GM12878 (cell line): Measurements from ENCODE around the gene SPATA2. TPM values are rescaled to one million over a fixed set of nuclear protein-coding genes. Genes with fewer than 3 reads are reported as not detected.

Source experiments
- ATAC-seq: fragments of 200-7000 bp; cut with Tn5 transposase; 3 replicates; pipeline ENCODE4 v1.9.1; 2020; ENCODE audit warnings: mild to moderate bottlenecking, moderate library complexity
- BruUV-seq: library from RNA; stranded (reverse); fragments of 400-500 nt; replicated peaks from 2 replicates; lab custom pipeline; 2021; lab: Mats Ljungman, UMichigan
- CTCF ChIA-PET: fragments of 300-600 bp; sonication (Branson Sonifier 250); formaldehyde crosslinking; extraction: SDS; loops from one replicate; lab custom pipeline; 2021; ENCODE audit warnings: inconsistent platforms; lab: Yijun Ruan, JAX
- POLR2A ChIA-PET: fragments of 350-600 bp; formaldehyde crosslinking; extraction: SDS; loops from one replicate; lab custom pipeline; 2021; ENCODE audit warnings: inconsistent platforms; lab: Charles Lee
- RAD21 ChIA-PET: fragments of 300-600 bp; sonication (Branson Sonifier 250); formaldehyde crosslinking; loops from one replicate; lab custom pipeline; 2023; ENCODE audit warnings: antibody characterized with exemption; ENCODE audit not compliant: unreplicated experiment; lab: Charles Lee
- SMC1A ChIA-PET: fragments of 300-600 bp; sonication (Branson Sonifier 250); formaldehyde crosslinking; loops from one replicate; lab custom pipeline; 2023; ENCODE audit not compliant: unreplicated experiment, uncharacterized antibody; lab: Charles Lee
- DNase-seq: peaks from one replicate; pipeline ENCODE4 v3.0.0-alpha.2; 2011; ENCODE audit warnings: low read depth, low spot score
- FAIRE-seq: peaks from 3 replicates; lab custom pipeline; 2011; peaks lifted over from hg19 to GRCh38; lab: Jason Lieb, UNC
- H2AFZ ChIP-seq: 2 replicates; pipeline ENCODE4 v1.6.0; 2011; ENCODE audit warnings: low read depth, low read length, control low read depth; ENCODE audit not compliant: control insufficient read depth
- H3K27ac ChIP-seq: 2 replicates; pipeline ENCODE4 v1.5.1; 2011; ENCODE audit warnings: control low read depth; ENCODE audit not compliant: control insufficient read depth, insufficient read depth
- H3K27me3 ChIP-seq, 2 experiments: replicated peaks in 1 of 2; 2 replicates each; pipeline versions ENCODE4 v1.6.0 to v1.6.1; 2011; ENCODE audit warnings: low read length in 1 of 2; ENCODE audit not compliant: control insufficient read depth in 2 of 2, insufficient read depth in 2 of 2
- H3K36me3 ChIP-seq, 2 experiments: 2 replicates each; pipeline ENCODE4 v1.5.1; 2011; ENCODE audit warnings: low read length in 1 of 2; ENCODE audit not compliant: control insufficient read depth in 2 of 2, insufficient read depth in 2 of 2
- H3K4me1 ChIP-seq: 2 replicates; pipeline ENCODE4 v1.6.1; 2011; ENCODE audit warnings: mild to moderate bottlenecking, low read length, moderate library complexity, mixed read lengths; ENCODE audit not compliant: control insufficient read depth, insufficient read depth
- H3K4me2 ChIP-seq: 2 replicates; pipeline ENCODE4 v1.6.0; 2011; ENCODE audit warnings: control low read depth; ENCODE audit not compliant: control insufficient read depth, insufficient read depth
- H3K4me3 ChIP-seq: fragments of 200-600 bp; sonication (generic); 2 replicates; pipeline ENCODE4 v1.5.1; 2016
- H3K79me2 ChIP-seq: 2 replicates; pipeline ENCODE4 v1.6.0; 2011; ENCODE audit warnings: low read length; ENCODE audit not compliant: control insufficient read depth, insufficient read depth
- H3K9ac ChIP-seq: 2 replicates; pipeline ENCODE4 v1.8.0; 2011; ENCODE audit warnings: low read length, control low read depth, mixed read lengths; ENCODE audit not compliant: control insufficient read depth, insufficient read depth
- H3K9me3 ChIP-seq: replicated peaks from 3 replicates; pipeline ENCODE4 v1.5.1; 2011; ENCODE audit warnings: mild to moderate bottlenecking, low read length; ENCODE audit not compliant: control insufficient read depth, insufficient read depth
- H4K20me1 ChIP-seq: 2 replicates; pipeline ENCODE4 v1.6.0; 2011; ENCODE audit not compliant: control insufficient read depth, insufficient read depth
- BHLHE40 ChIP-seq, 2 experiments: fragments of 450-650 bp in 1 of 2; IDR thresholded peaks; 2 replicates each; pipeline ENCODE4 v1.6.1; 2011 to 2017; ENCODE audit warnings: low read depth in 2 of 2, borderline replicate concordance in 1 of 2, improper control_type of control experiment in 1 of 2, low read length in 1 of 2, mild to moderate bottlenecking in 1 of 2
- CBFB ChIP-seq: IDR thresholded peaks from 2 replicates; pipeline ENCODE4 v1.6.1; 2016; ENCODE audit warnings: antibody characterized with exemption, low read depth
- HCFC1 ChIP-seq: fragments of 150-350 bp; IDR thresholded peaks from 2 replicates; pipeline ENCODE4 v1.6.1; 2014; ENCODE audit warnings: low read length
- HDAC2 ChIP-seq: fragments of 200-600 bp; sonication (generic); IDR thresholded peaks from 2 replicates; pipeline ENCODE4 v1.6.1; 2017
- KDM1A ChIP-seq: fragments of 200-600 bp; sonication (generic); IDR thresholded peaks from 2 replicates; pipeline ENCODE4 v1.6.1; 2016; ENCODE audit warnings: borderline replicate concordance
- MYB ChIP-seq: fragments of 150-350 bp; IDR thresholded peaks from 2 replicates; pipeline ENCODE4 v1.6.1; 2014; ENCODE audit warnings: mild to moderate bottlenecking, low read depth, low read length, borderline replicate concordance
- NFYA ChIP-seq: IDR thresholded peaks from 2 replicates; pipeline ENCODE4 v1.6.1; 2011; ENCODE audit warnings: low read depth, mild to moderate bottlenecking, low read length, improper control_type of control experiment, borderline replicate concordance
- RCOR1 ChIP-seq: conservative IDR thresholded peaks from 2 replicates; pipeline ENCODE4 v1.6.1; 2012; ENCODE audit warnings: low read depth, low read length, improper control_type of control experiment
- SIN3A ChIP-seq: IDR thresholded peaks from 2 replicates; pipeline ENCODE4 v1.6.1; 2012; ENCODE audit warnings: low read depth, low read length, improper control_type of control experiment
- ZBTB33 ChIP-seq: fragments of 450-650 bp; IDR thresholded peaks from 2 replicates; pipeline ENCODE4 v1.6.1; 2017; ENCODE audit warnings: mild to moderate bottlenecking
- WGBS: methylation state at CpG from one replicate; pipeline ENCODE4 v1.1.6; 2016; ENCODE audit warnings: low lambda C conversion rate; ENCODE audit not compliant: insufficient replicate concordance, insufficient coverage; ENCODE audit errors: missing lambda C conversion rate; 5-methylcytosine and 5-hydroxymethylcytosine counted together
- in situ Hi-C: fragments of 300-500 bp; cut with MboI; formaldehyde crosslinking; loops from 9 replicates; pipeline ENCODE4 v1.14.3; 2018; ENCODE audit warnings: mixed read lengths
- intact Hi-C: fragments of 100-400 bp; cut with micrococcal nuclease; formaldehyde crosslinking; loops from one replicate; pipeline ENCODE4 v1.14.2; 2022; ENCODE audit not compliant: unreplicated experiment
- polyA plus RNA-seq, 11 experiments: library from polyadenylated mRNA; depleted of rRNA in 4 of 11; unstranded in 6 of 11; stranded (reverse) in 5 of 11; fragments of >200 nt; fragmentation: Nextera tagmentation in 4 of 11; fragmentation: Illumina TruSeq in 1 of 11; extraction: Ambion mirVana in 4 of 11; extraction: Trizol in 1 of 11; gene quantifications; 1 replicate in 1 of 11; 2 replicates in 10 of 11; pipeline versions ENCODE4 v1.2.1 to v1.2.3, GENCODE V29; 2011 to 2016; ENCODE audit warnings: inconsistent platforms in 2 of 11, missing spikeins in 2 of 11, low read depth in 1 of 11
- total RNA-seq, 4 experiments: library from RNA; depleted of rRNA in 3 of 4; stranded (reverse); fragments of >200 nt in 3 of 4; fragmentation: Illumina TruSeq in 1 of 4; extraction: Trizol in 1 of 4; gene quantifications; 2 replicates each; pipeline versions ENCODE4 v1.2.1 to v1.2.3, GENCODE V29; 2013 to 2021

Gene SPATA2
- total and polyA plus RNA-seq, 10 of the 15 experiments (the other 5 are each of a cell fraction or from before 2014, with no cell fraction given), result 0.93 to 11.7 (median 5.6) TPM

GRCh38 chr20:49883246-49883802, 32.0 kb downstream of the SPATA2 start:
- no TSS peak for BruUV-seq
- Histone ChIP-seq H3K9ac (no peak overlapping the region), H3K79me2 (no peaks in the 10 kb centered on the region), H4K20me1 (no peaks in the 10 kb centered on the region), H3K36me3 (peaks cover 17 to 27% of the 10 kb centered on the region in 2 experiments), H3K4me2 (no peak overlapping the region), H3K4me3 (no peak overlapping the region), H3K27me3 (no peaks in the 10 kb centered on the region), H3K4me1 (no peaks in the 10 kb centered on the region), H2AFZ (no peak overlapping the region), H3K27ac (no peak overlapping the region), H3K9me3 (no peaks in the 10 kb centered on the region)
- RAD21 ChIA-PET, result no interaction called here
- in situ Hi-C loops (no loop called here), intact Hi-C loops (no loop called here)
- SMC1A ChIA-PET, result no interaction called here
- POLR2A ChIA-PET, result no interaction called here
- ATAC-seq (no peak), FAIRE-seq (no peak), DNase-seq (no peak)
- CTCF ChIA-PET, result no interaction called here
- 95% methylated on average over 10 of the region's 10 CpGs for WGBS
- TF ChIP-seq RCOR1, result no peak
- no peak for TF ChIP-seq CBFB
- TF ChIP-seq HCFC1, result no peak
- no peak for TF ChIP-seq KDM1A
- TF ChIP-seq SIN3A, result no peak
- TF ChIP-seq HDAC2, result no peak
- no peak for TF ChIP-seq NFYA
- TF ChIP-seq ZBTB33, result no peak
- TF ChIP-seq MYB, result no peak
- TF ChIP-seq BHLHE40 (IDR thresholded peaks at IDR 0.05; ENCODE audit: borderline replicate concordance in 1 of 2, low read depth in 2 of 2, low read length in 1 of 2), result no peak
